Uterus (tissue), 4 donors: ENCODE results near the gene HACD2. TPM values are rescaled to one million over a fixed set of nuclear protein-coding genes. Genes with fewer than 3 reads are reported as not detected.

Source experiments
- DNase-seq, 2 donors: peaks; one replicate each; pipeline ENCODE4 v3.0.0-alpha.2; 2019 to 2020
- H3K27ac ChIP-seq, 2 donors: fragments of 200-600 bp; sonication (generic); 1 replicate in 1 of 2; 2 replicates in 1 of 2; pipeline ENCODE4 v1.5.1; 2016 to 2018
- H3K27me3 ChIP-seq, 2 donors: fragments of 200-600 bp; sonication (generic); one replicate each; pipeline ENCODE4 v1.5.1; 2018 to 2019; ENCODE audit warnings: control low read depth in 1 of 2
- H3K36me3 ChIP-seq, 2 donors: fragments of 200-600 bp; sonication (generic); one replicate each; pipeline ENCODE4 v1.5.1; 2019; ENCODE audit warnings: control low read depth in 1 of 2
- H3K4me1 ChIP-seq, 2 donors: fragments of 200-600 bp; sonication (generic); one replicate each; pipeline ENCODE4 v1.5.1; 2018 to 2019; ENCODE audit warnings: control low read depth in 1 of 2
- H3K4me3 ChIP-seq, 2 donors: fragments of 200-600 bp; sonication (generic); 1 replicate in 1 of 2; 2 replicates in 1 of 2; pipeline ENCODE4 v1.5.1; 2018 to 2019; ENCODE audit warnings: mild to moderate bottlenecking in 1 of 2
- H3K9me3 ChIP-seq, 2 donors: fragments of 200-600 bp; sonication (generic); one replicate each; pipeline ENCODE4 v1.5.1; 2019; ENCODE audit warnings: control low read depth in 1 of 2
- POLR2A ChIP-seq, 2 donors: fragments of 450-650 bp; IDR thresholded peaks; one replicate each; pipeline ENCODE4 v1.6.1; 2016; ENCODE audit warnings: antibody characterized with exemption in 2 of 2, mild to moderate bottlenecking in 1 of 2, moderate library complexity in 1 of 2
- intact Hi-C: fragments of 100-400 bp; cut with DNase I; formaldehyde crosslinking; loops from one replicate; pipeline ENCODE4 v1.15.1; 2023; ENCODE audit warnings: low total_unique reads
- total RNA-seq, 4 donors: library from RNA; depleted of rRNA in 3 of 4; stranded (reverse); fragments of >200 nt in 3 of 4; gene quantifications; one replicate each; pipeline versions ENCODE4 v1.1.0 to v1.2.4, GENCODE V29; 2014 to 2023
- TF ChIP-seq, protein P1 (sequence below), 4 experiments: fragments of 200-600 bp in 2 of 4; fragments of 450-650 bp in 2 of 4; sonication (generic) in 2 of 4; IDR thresholded peaks; one replicate each; pipeline ENCODE4 v1.5.1; 2016 to 2019; ENCODE audit warnings: antibody characterized with exemption in 4 of 4, mild to moderate bottlenecking in 2 of 4, moderate library complexity in 1 of 4
- donor health status: DM: yes; HTN: yes; CAD: no.

The HACD2 gene
- total RNA-seq, 4 donors from 2014 or later = 21.5 to 38.0 (median 28.8) TPM

DNA sequence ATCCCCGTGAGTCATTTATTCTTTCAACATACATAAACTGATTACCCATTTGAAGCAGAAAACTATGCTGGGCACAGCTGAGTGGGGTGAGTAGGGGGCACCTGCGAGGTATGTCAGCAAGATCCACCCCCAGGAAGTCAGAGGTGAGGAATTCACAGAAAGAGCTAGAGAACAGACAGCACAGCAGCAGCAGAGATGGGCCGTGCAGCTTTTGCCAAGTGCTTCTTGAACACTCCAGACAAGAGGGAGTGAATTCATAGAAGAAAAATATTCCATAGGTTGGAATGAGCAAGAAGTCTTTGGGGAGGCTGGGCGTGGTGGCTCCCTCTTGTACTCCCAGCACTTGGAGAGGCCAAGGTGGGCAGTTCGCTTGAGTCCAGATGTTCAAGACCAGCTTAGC, 126.6 kb downstream of the HACD2 start:
- H3K27me3 ChIP-seq = no peaks in the 10 kb centered on the region
- no peak for TF ChIP-seq POLR2A (IDR thresholded peaks at IDR 0.05)
- TF ChIP-seq, protein P1, sequence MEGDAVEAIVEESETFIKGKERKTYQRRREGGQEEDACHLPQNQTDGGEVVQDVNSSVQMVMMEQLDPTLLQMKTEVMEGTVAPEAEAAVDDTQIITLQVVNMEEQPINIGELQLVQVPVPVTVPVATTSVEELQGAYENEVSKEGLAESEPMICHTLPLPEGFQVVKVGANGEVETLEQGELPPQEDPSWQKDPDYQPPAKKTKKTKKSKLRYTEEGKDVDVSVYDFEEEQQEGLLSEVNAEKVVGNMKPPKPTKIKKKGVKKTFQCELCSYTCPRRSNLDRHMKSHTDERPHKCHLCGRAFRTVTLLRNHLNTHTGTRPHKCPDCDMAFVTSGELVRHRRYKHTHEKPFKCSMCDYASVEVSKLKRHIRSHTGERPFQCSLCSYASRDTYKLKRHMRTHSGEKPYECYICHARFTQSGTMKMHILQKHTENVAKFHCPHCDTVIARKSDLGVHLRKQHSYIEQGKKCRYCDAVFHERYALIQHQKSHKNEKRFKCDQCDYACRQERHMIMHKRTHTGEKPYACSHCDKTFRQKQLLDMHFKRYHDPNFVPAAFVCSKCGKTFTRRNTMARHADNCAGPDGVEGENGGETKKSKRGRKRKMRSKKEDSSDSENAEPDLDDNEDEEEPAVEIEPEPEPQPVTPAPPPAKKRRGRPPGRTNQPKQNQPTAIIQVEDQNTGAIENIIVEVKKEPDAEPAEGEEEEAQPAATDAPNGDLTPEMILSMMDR (IDR thresholded peaks at IDR 0.05) = no peak
- H3K4me1 ChIP-seq = no peaks in the 10 kb centered on the region
- intact Hi-C loops = loop anchor here (10.0 kb wide), 1 partner anchor 113 kb away; no protein-coding TSS in a partner anchor
- H3K4me3 ChIP-seq = no peak overlapping the region
- H3K9me3 ChIP-seq = no peaks in the 10 kb centered on the region
- DNase-seq = no peak
- H3K27ac ChIP-seq = no peak overlapping the region
- no peaks in the 10 kb centered on the region for H3K36me3 ChIP-seq

DNA sequence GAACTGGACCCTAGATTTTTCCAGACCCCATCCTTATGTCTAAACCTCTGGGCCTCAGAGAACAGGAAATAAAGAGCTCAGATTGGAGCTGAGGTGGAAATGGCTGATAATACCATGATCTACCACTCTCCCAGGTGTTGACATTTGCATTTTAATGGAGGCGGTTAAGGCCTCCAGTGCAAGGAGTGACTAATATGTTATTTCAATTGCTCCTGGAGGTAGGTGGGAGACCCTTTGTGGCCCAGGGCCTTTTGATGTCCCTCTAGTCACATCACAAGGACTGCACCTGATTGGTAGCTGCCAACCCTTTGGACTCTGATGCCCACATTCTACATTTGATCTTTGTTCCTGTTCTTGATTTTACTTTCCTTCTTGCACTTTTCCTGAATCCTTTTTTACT, 127.0 kb downstream of the HACD2 start:
- H3K9me3 ChIP-seq = no peaks in the 10 kb centered on the region
- no peaks in the 10 kb centered on the region for H3K4me1 ChIP-seq
- intact Hi-C loops = loop anchor here (10.0 kb wide), 1 partner anchor 113 kb away; no protein-coding TSS in a partner anchor
- no peak overlapping the region for H3K4me3 ChIP-seq
- H3K27me3 ChIP-seq = no peaks in the 10 kb centered on the region
- no peak overlapping the region for H3K27ac ChIP-seq
- TF ChIP-seq POLR2A (IDR thresholded peaks at IDR 0.05) = no peak
- TF ChIP-seq, protein P1 (IDR thresholded peaks at IDR 0.05) = no peak
- no peak for DNase-seq
- no peaks in the 10 kb centered on the region for H3K36me3 ChIP-seq

DNA sequence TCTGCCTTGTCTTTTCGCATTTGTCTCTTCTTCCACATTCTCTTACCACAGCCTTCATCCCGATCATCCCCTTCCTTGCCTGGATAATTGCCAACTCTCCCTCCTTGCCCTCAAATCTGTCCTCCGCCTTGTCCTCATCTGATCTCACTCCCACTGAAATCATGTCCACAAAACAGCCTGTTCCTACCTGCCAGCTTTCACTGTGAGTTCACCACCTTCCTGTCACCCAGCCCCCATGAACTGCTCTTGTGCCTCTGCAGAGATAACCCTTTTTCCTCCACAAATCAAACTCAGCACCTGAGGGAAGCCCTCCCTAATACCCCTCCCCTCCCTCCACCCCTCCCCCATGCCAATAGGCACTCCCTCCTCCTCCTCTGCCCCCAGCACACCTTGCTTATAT, 131.2 kb downstream of the HACD2 start:
- intact Hi-C loops = loop anchor here (10.0 kb wide), 1 partner anchor 109 kb away; no protein-coding TSS in a partner anchor
- TF ChIP-seq, protein P1 (IDR thresholded peaks at IDR 0.05) = no peak
- no peak for TF ChIP-seq POLR2A (IDR thresholded peaks at IDR 0.05)
- no peaks in the 10 kb centered on the region for H3K27me3 ChIP-seq
- DNase-seq = no peak
- no peaks in the 10 kb centered on the region for H3K36me3 ChIP-seq
- H3K4me1 ChIP-seq = no peaks in the 10 kb centered on the region
- no peaks in the 10 kb centered on the region for H3K9me3 ChIP-seq
- H3K27ac ChIP-seq = no peak overlapping the region
- no peak overlapping the region for H3K4me3 ChIP-seq

DNA sequence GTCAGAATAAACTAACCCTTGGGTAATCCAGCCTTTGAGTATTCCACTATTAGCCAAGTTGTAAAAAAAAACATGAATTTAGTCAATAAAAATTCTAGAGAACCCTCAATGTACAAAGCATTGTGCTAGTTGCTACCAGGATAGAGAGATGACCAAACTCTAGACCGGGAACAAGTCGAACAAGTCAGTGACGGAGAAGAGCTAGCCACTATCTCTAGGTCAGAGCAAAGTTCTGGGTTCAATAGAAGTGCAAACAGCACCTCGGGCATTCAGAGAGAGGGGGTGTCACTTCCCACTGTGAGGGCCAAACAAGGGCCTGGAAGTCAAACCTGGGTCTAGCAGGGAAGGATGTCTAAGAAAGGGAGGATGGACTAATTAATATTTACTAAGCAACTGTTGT, 133.7 kb downstream of the HACD2 start:
- intact Hi-C loops = loop anchor here (10.0 kb wide), 1 partner anchor 106 kb away; no protein-coding TSS in a partner anchor
- Histone ChIP-seq H3K36me3 (no peaks in the 10 kb centered on the region), H3K9me3 (no peaks in the 10 kb centered on the region), H3K27me3 (no peaks in the 10 kb centered on the region), H3K4me3 (no peak overlapping the region), H3K27ac (no peak overlapping the region), H3K4me1 (peaks cover 0 to 4% of the 10 kb centered on the region in 2 donors)
- TF ChIP-seq, protein P1 (IDR thresholded peaks at IDR 0.05) = no peak
- no peak for TF ChIP-seq POLR2A (IDR thresholded peaks at IDR 0.05)
- no peak for DNase-seq

DNA sequence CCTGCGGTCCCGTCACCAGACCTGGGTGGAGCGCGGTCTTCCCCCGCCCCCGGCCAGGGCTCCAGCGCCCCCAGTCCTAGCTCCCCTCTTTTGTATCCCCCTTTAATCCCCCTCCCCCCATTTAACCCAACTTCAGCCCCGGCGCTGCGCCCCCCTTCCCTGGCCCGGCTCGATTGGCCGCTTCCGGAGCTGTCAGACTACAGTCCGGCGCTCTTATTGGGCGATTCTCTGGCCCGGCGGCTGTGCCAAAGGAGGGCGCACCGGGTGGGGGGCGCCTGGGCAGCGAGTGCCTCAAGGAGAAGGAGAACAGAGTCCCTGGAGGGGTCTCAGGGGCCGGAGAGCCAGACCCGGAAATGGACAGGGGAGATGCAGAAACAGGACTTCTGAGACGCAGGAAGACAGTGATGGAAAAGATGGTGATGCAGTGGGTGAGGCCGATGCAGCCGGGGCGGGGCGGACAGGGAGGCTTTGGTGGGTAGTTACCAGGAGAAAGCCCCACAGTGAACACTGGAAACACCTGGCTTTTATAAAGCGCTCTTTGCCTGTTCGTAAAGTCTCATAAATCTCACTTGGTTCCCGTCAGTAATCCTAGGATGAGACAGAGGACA, 134.8 kb downstream of the HACD2 start:
- intact Hi-C loops = loop anchor here (10.0 kb wide), 1 partner anchor 105 kb away; no protein-coding TSS in a partner anchor
- Histone ChIP-seq H3K4me1 (peaks cover 0 to 4% of the 10 kb centered on the region in 2 donors), H3K9me3 (no peaks in the 10 kb centered on the region), H3K27ac (peak overlapping the region; percentile 86), H3K27me3 (no peaks in the 10 kb centered on the region), H3K36me3 (no peaks in the 10 kb centered on the region), H3K4me3 (peak overlapping the region; percentile 51 to 62)
- TF ChIP-seq POLR2A (IDR thresholded peaks at IDR 0.05) = no peak
- TF ChIP-seq, protein P1 (IDR thresholded peaks at IDR 0.05) = no peak
- peak; percentile 52 to 53 for DNase-seq
